T-helper 2 cell treated with Interferon-gamma antibody and Interleukin-4, amounts not matched to agents 5 μg/mL and 100 μg/mL, for 36 hours (primary cell): ENCODE measurements around the gene FOXM1.

Experiments used
- DNase-seq: peaks from one replicate; pipeline ENCODE4 v3.0.0; 2021; ENCODE audit warnings: low spot score
- H3K27ac Mint-ChIP-seq: one replicate; pipeline ENCODE4 v1.8.0; 2021; ENCODE audit warnings: mild to moderate bottlenecking, mixed read lengths
- H3K27me3 Mint-ChIP-seq: one replicate; pipeline ENCODE4 v1.8.0; 2021; ENCODE audit warnings: low read depth, mixed read lengths
- H3K36me3 Mint-ChIP-seq: one replicate; pipeline ENCODE4 v1.8.0; 2021; ENCODE audit warnings: low read depth, mixed read lengths
- H3K4me1 Mint-ChIP-seq: one replicate; pipeline ENCODE4 v1.8.0; 2021; ENCODE audit warnings: low read depth, mixed read lengths
- H3K4me3 Mint-ChIP-seq: one replicate; pipeline ENCODE4 v1.8.0; 2022; ENCODE audit warnings: mild to moderate bottlenecking, moderate library complexity, mixed read lengths
- H3K9me3 Mint-ChIP-seq: one replicate; pipeline ENCODE4 v1.8.0; 2021; ENCODE audit warnings: mixed read lengths

The FOXM1 gene

GRCh38 chr12:2820432-2820831 is 56.5 kb downstream of the FOXM1 start:
- no peak for DNase-seq
- Mint-ChIP-seq H3K4me3 (no peak overlapping the region), H3K4me1 (no peaks in the 10 kb centered on the region), H3K9me3 (no peaks in the 10 kb centered on the region), H3K36me3 (peaks cover 42% of the 10 kb centered on the region), H3K27me3 (no peaks in the 10 kb centered on the region), H3K27ac (no peak overlapping the region)

- no peaks in the 10 kb centered on the region for H3K9me3 Mint-ChIP-seq
- peak overlapping the region; percentile 20 for H3K27ac Mint-ChIP-seq
- no peak for DNase-seq
- H3K4me1 Mint-ChIP-seq, result no peaks in the 10 kb centered on the region
- no peak overlapping the region for H3K4me3 Mint-ChIP-seq
- H3K36me3 Mint-ChIP-seq, result peaks cover 38% of the 10 kb centered on the region
- H3K27me3 Mint-ChIP-seq, result no peaks in the 10 kb centered on the region
Observed at GRCh38 chr12:2819810-2820209, 57.2 kb downstream of the FOXM1 start.

GRCh38 chr12:2813214-2814185 is 63.5 kb downstream of the FOXM1 start:
- no peaks in the 10 kb centered on the region for H3K9me3 Mint-ChIP-seq
- peak overlapping the region; percentile 100 for H3K4me3 Mint-ChIP-seq
- peaks cover 12% of the 10 kb centered on the region for H3K36me3 Mint-ChIP-seq
- DNase-seq, result peak; percentile 53
- H3K27ac Mint-ChIP-seq, result peak overlapping the region; percentile 99
- H3K27me3 Mint-ChIP-seq, result peaks cover 2% of the 10 kb centered on the region
- peaks cover 11% of the 10 kb centered on the region for H3K4me1 Mint-ChIP-seq

GRCh38 chr12:2812290-2813213 is 64.4 kb downstream of the FOXM1 start, which contains the start of gene ITFG2:
TSS of gene ITFG2 (plus strand) at chr12:2812668. CDS start at chr12:2812761, 93 bp downstream.
- Mint-ChIP-seq H3K4me1 (peaks cover 11% of the 10 kb centered on the region), H3K27ac (peak within 1 kb of the TSS; percentile 99), H3K9me3 (no peaks in the 10 kb centered on the region), H3K36me3 (peaks cover 7% of the 10 kb centered on the region), H3K27me3 (peaks cover 2% of the 10 kb centered on the region), H3K4me3 (peak within 1 kb of the TSS; percentile 100)
- peak; percentile 97 for DNase-seq

GRCh38 chr12:2811801-2812200 is 65.2 kb downstream of the FOXM1 start:
- H3K27ac Mint-ChIP-seq, result no peak overlapping the region
- no peak for DNase-seq
- peaks cover 2% of the 10 kb centered on the region for H3K27me3 Mint-ChIP-seq
- peaks cover 11% of the 10 kb centered on the region for H3K4me1 Mint-ChIP-seq
- peaks cover 7% of the 10 kb centered on the region for H3K36me3 Mint-ChIP-seq
- H3K9me3 Mint-ChIP-seq, result no peaks in the 10 kb centered on the region
- peak overlapping the region; percentile 100 for H3K4me3 Mint-ChIP-seq
